ENCODE data around the gene KMT5B. TPM values are rescaled to one million over a fixed set of nuclear protein-coding genes. Genes with fewer than 3 reads are reported as not detected.

KMT5B gene
- total RNA-seq, 2 donors from 2014 or later = 30.0 to 32.2 TPM

- intact Hi-C loops (cut with DNase I) = no loop called here
- H3K36me3 ChIP-seq (replicated peaks in 1 of 2; ENCODE audit: insufficient read depth in 1 of 2, low read depth in 2 of 2) = no peaks in the 10 kb centered on the region
- 82 to 100% methylated on average over 1 to 4 of the region's 4 CpGs for WGBS, 2 donors
- no peaks in the 10 kb centered on the region for H3K27me3 ChIP-seq
- H3K9me3 ChIP-seq = no peaks in the 10 kb centered on the region
- no peak for ATAC-seq
- peaks cover 68% of the 10 kb centered on the region for H3K4me1 ChIP-seq
- no peak for DNase-seq
- no peak overlapping the region for H3K4me3 ChIP-seq
- H3K27ac ChIP-seq = peak overlapping the region in 3 of 4 donors; percentile 95 to 98 (median 97)
- TF ChIP-seq POLR2A (IDR thresholded peaks at IDR 0.05) (no peak), CTCF (IDR thresholded peaks at IDR 0.05) (no peak)
Measured at GRCh38 chr11:68125164-68125563, 87.9 kb downstream of the KMT5B start.

- ATAC-seq (peak; percentile 34), DNase-seq (peak; percentile 61 to 79 (median 76))
- no peaks in the 10 kb centered on the region for H3K9me3 ChIP-seq
- intact Hi-C loops (cut with DNase I) = no loop called here
- no peaks in the 10 kb centered on the region for H3K27me3 ChIP-seq
- no peak for TF ChIP-seq CTCF (IDR thresholded peaks at IDR 0.05)
- peak in 1 of 3 donors; percentile 29 for TF ChIP-seq POLR2A (IDR thresholded peaks at IDR 0.05)
- no peak overlapping the region for H3K4me3 ChIP-seq
- H3K4me1 ChIP-seq = peaks cover 68% of the 10 kb centered on the region
- 39 to 55% methylated on average over 9 of the region's 9 CpGs for WGBS, 2 donors
- H3K27ac ChIP-seq = peak overlapping the region; percentile 72 to 98 (median 96)
- H3K36me3 ChIP-seq (replicated peaks in 1 of 2; ENCODE audit: insufficient read depth in 1 of 2, low read depth in 2 of 2) = no peaks in the 10 kb centered on the region
Measured at GRCh38 chr11:68122936-68123539, 90.1 kb downstream of the KMT5B start.

GRCh38 chr11:68121067-68121899 lies 91.8 kb downstream of the KMT5B start, which contains the start of gene CHKA:
Gene CHKA, minus strand, starts transcription at chr11:68121388. Its CDS starts 211 bp downstream, at chr11:68121177.
- peak in 2 of 7 experiments; percentile 6 to 11 for TF ChIP-seq CTCF (IDR thresholded peaks at IDR 0.05)
- peak; percentile 81 to 96 (median 85) for TF ChIP-seq POLR2A (IDR thresholded peaks at IDR 0.05)
- WGBS, 2 donors = 0% methylated on average over 50 of the region's 107 CpGs; no CpG with 5 or more reads in 1 of the 2 donors
- Histone ChIP-seq H3K4me1 (peaks cover 65% of the 10 kb centered on the region), H3K27me3 (no peaks in the 10 kb centered on the region), H3K27ac (peak within 1 kb of the TSS; percentile 95 to 98 (median 96)), H3K9me3 (no peaks in the 10 kb centered on the region), H3K36me3 (replicated peaks in 1 of 2; ENCODE audit: insufficient read depth in 1 of 2, low read depth in 2 of 2) (no peaks in the 10 kb centered on the region), H3K4me3 (peak within 1 kb of the TSS in 1 of 2 donors; percentile 51)
- intact Hi-C loops (cut with DNase I) = no loop called here
- peak; percentile 93 to 95 (median 94) for DNase-seq
- peak; percentile 91 for ATAC-seq

- Histone ChIP-seq H3K27me3 (no peaks in the 10 kb centered on the region), H3K9me3 (no peaks in the 10 kb centered on the region), H3K4me1 (peaks cover 59% of the 10 kb centered on the region), H3K36me3 (replicated peaks in 1 of 2; ENCODE audit: insufficient read depth in 1 of 2, low read depth in 2 of 2) (no peaks in the 10 kb centered on the region), H3K27ac (peak overlapping the region; percentile 95 to 98 (median 96)), H3K4me3 (peak overlapping the region in 1 of 2 donors; percentile 51)
- TF ChIP-seq POLR2A (IDR thresholded peaks at IDR 0.05) (peak in 2 of 3 donors; percentile 6 to 24), CTCF (IDR thresholded peaks at IDR 0.05) (no peak)
- ATAC-seq (peak; percentile 9), DNase-seq (peak; percentile 66 to 73 (median 69))
- intact Hi-C loops (cut with DNase I) = no loop called here
- WGBS, 2 donors = 0 to 1% methylated on average over 12 to 33 of the region's 73 CpGs
Measured at GRCh38 chr11:68120273-68121066, 92.6 kb downstream of the KMT5B start.

Data from body of pancreas (tissue), 4 donors.